Natural killer cell (primary cell): ENCODE results near the gene RUNX2. TPM values are rescaled to one million over a fixed set of nuclear protein-coding genes. Genes with fewer than 3 reads are reported as not detected.

Experiments used
- ATAC-seq, 3 donors: fragments of 150-1000 bp in 2 of 3; fragments of 200-7000 bp in 1 of 3; cut with Tn5 transposase; 1 replicate in 1 of 3; 2 replicates in 2 of 3; pipeline ENCODE4 v1.10.0; 2021; ENCODE audit warnings: mild to moderate bottlenecking in 2 of 3, moderate library complexity in 2 of 3
- DNase-seq, 2 donors: peaks; one replicate each; pipeline versions ENCODE4 v3.0.0 to v3.0.0-alpha.2; 2013 to 2021; ENCODE audit warnings: mixed read lengths in 1 of 2
- H3K27ac ChIP-seq: one replicate; pipeline ENCODE4 v1.5.1; 2013; ENCODE audit warnings: mild to moderate bottlenecking, low read length
- H3K27me3 ChIP-seq: one replicate; pipeline ENCODE4 v1.6.1; 2013; ENCODE audit warnings: low read length; ENCODE audit not compliant: control insufficient read depth, insufficient read depth
- H3K36me3 ChIP-seq: one replicate; pipeline ENCODE4 v1.6.1; 2013; ENCODE audit warnings: low read length; ENCODE audit not compliant: control insufficient read depth, insufficient read depth
- H3K4me1 ChIP-seq: one replicate; pipeline ENCODE4 v1.6.1; 2013; ENCODE audit warnings: low read length; ENCODE audit not compliant: control insufficient read depth, insufficient read depth
- H3K4me3 ChIP-seq: one replicate; pipeline ENCODE4 v1.5.1; 2013; ENCODE audit warnings: low read length
- H3K9me3 ChIP-seq: one replicate; pipeline ENCODE4 v1.6.1; 2013; ENCODE audit warnings: low read length; ENCODE audit not compliant: control insufficient read depth, insufficient read depth
- H3K27ac Mint-ChIP-seq, 2 donors: one replicate each; pipeline ENCODE4 v1.8.0; 2022; ENCODE audit warnings: mild to moderate bottlenecking in 2 of 2, mixed read lengths in 2 of 2, moderate library complexity in 1 of 2
- H3K27me3 Mint-ChIP-seq, 2 donors: one replicate each; pipeline ENCODE4 v1.8.0; 2022; ENCODE audit warnings: low read depth in 2 of 2, mixed read lengths in 2 of 2
- H3K36me3 Mint-ChIP-seq: one replicate; pipeline ENCODE4 v1.8.0; 2022; ENCODE audit warnings: mixed read lengths
- H3K4me1 Mint-ChIP-seq, 2 donors: one replicate each; pipeline ENCODE4 v1.8.0; 2022; ENCODE audit warnings: mixed read lengths in 2 of 2
- H3K4me3 Mint-ChIP-seq: one replicate; pipeline ENCODE4 v1.8.0; 2022; ENCODE audit warnings: mild to moderate bottlenecking, moderate library complexity, mixed read lengths
- H3K9me3 Mint-ChIP-seq, 2 donors: one replicate each; pipeline ENCODE4 v1.8.0; 2022; ENCODE audit warnings: mixed read lengths in 2 of 2
- CTCF ChIP-seq: fragments of 200-600 bp; IDR thresholded peaks from one replicate; pipeline ENCODE4 v1.8.0; 2022; ENCODE audit warnings: antibody characterized with exemption
- WGBS: methylation state at CpG from one replicate; pipeline ENCODE4 v1.1.7; 2013; ENCODE audit warnings: missing lambda C conversion rate; ENCODE audit not compliant: insufficient coverage; 5-methylcytosine and 5-hydroxymethylcytosine counted together
- intact Hi-C: fragments of 100-400 bp; cut with micrococcal nuclease; formaldehyde crosslinking; loops from one replicate; pipeline ENCODE4 v1.14.2; 2022
- total RNA-seq, 4 donors: library from RNA; stranded (reverse); fragments of 120-200 nt in 1 of 4; gene quantifications; one replicate each; pipeline versions ENCODE4 v1.2.3 to v1.2.4, GENCODE V29; 2013 to 2022

Gene RUNX2
- total RNA-seq, 3 donors from 2014 or later (not counting 1 experiment from before 2014, with no cell fraction given), result 5.0 to 19.2 (median 7.0) TPM

- no peak for DNase-seq
- peaks cover 0 to under 1% of the 10 kb centered on the region in 2 donors for H3K9me3 Mint-ChIP-seq
- Histone ChIP-seq H3K36me3 (no peaks in the 10 kb centered on the region), H3K4me3 (no peak overlapping the region), H3K27me3 (no peaks in the 10 kb centered on the region), H3K4me1 (peaks cover 13% of the 10 kb centered on the region), H3K27ac (no peak overlapping the region), H3K9me3 (no peaks in the 10 kb centered on the region)
- H3K4me3 Mint-ChIP-seq, result no peak overlapping the region
- no peak for TF ChIP-seq CTCF
- H3K36me3 Mint-ChIP-seq, result no peaks in the 10 kb centered on the region
- intact Hi-C loops, result no loop called here
- WGBS, result 94% methylated on average over 14 of the region's 15 CpGs
- peaks cover 25 to 26% of the 10 kb centered on the region in 2 donors for H3K4me1 Mint-ChIP-seq
- ATAC-seq, result no peak
- H3K27me3 Mint-ChIP-seq, result no peaks in the 10 kb centered on the region
- H3K27ac Mint-ChIP-seq, result no peak overlapping the region
Measured at GRCh38 chr6:45576648-45577624, 248.8 kb downstream of the RUNX2 start.

GRCh38 chr6:45577836-45578504, 249.8 kb downstream of the RUNX2 start:
- ATAC-seq, result no peak
- intact Hi-C loops, result no loop called here
- no peak overlapping the region for H3K4me3 ChIP-seq
- Mint-ChIP-seq H3K36me3 (no peaks in the 10 kb centered on the region), H3K4me3 (no peak overlapping the region), H3K27me3 (no peaks in the 10 kb centered on the region), H3K4me1 (peaks cover 14 to 15% of the 10 kb centered on the region in 2 donors), H3K9me3 (peaks cover 0 to 3% of the 10 kb centered on the region in 2 donors), H3K27ac (no peak overlapping the region)
- H3K27ac ChIP-seq, result no peak overlapping the region
- H3K4me1 ChIP-seq, result peaks cover 8% of the 10 kb centered on the region
- H3K36me3 ChIP-seq, result no peaks in the 10 kb centered on the region
- no peaks in the 10 kb centered on the region for H3K9me3 ChIP-seq
- DNase-seq, result no peak
- no peaks in the 10 kb centered on the region for H3K27me3 ChIP-seq
- TF ChIP-seq CTCF, result no peak
- 92% methylated on average over 9 of the region's 9 CpGs for WGBS

- H3K4me3 Mint-ChIP-seq, result peak overlapping the region; percentile 43
- intact Hi-C loops, result no loop called here
- H3K27ac Mint-ChIP-seq, result peak overlapping the region; percentile 3 to 9
- H3K27ac ChIP-seq, result peak overlapping the region; percentile 16
- H3K9me3 Mint-ChIP-seq, result peaks cover 0 to 3% of the 10 kb centered on the region in 2 donors
- no peaks in the 10 kb centered on the region for H3K27me3 ChIP-seq
- H3K36me3 Mint-ChIP-seq, result no peaks in the 10 kb centered on the region
- H3K4me1 ChIP-seq, result peaks cover 42% of the 10 kb centered on the region
- H3K4me1 Mint-ChIP-seq, result peaks cover 55% of the 10 kb centered on the region in 2 donors
- ATAC-seq, result peak in 2 of 3 donors; percentile 24 to 37
- H3K36me3 ChIP-seq, result no peaks in the 10 kb centered on the region
- peaks cover 9 to 12% of the 10 kb centered on the region in 2 donors for H3K27me3 Mint-ChIP-seq
- TF ChIP-seq CTCF, result no peak
- DNase-seq, result peak in 1 of 2 donors; percentile 34
- WGBS, result 39% methylated on average over 2 of the region's 2 CpGs
- no peaks in the 10 kb centered on the region for H3K9me3 ChIP-seq
- no peak overlapping the region for H3K4me3 ChIP-seq
Measured at GRCh38 chr6:45584127-45584526, 256.0 kb downstream of the RUNX2 start.
